HepG2 (cell line): ENCODE measurements around the gene NGEF. TPM values are rescaled to one million over a fixed set of nuclear protein-coding genes. Genes with fewer than 3 reads are reported as not detected.

ENCODE experiments used
- ATAC-seq: fragments of 200-7000 bp; cut with Tn5 transposase; 3 replicates; pipeline ENCODE4 v1.9.1; 2020; ENCODE audit warnings: mild to moderate bottlenecking, moderate library complexity
- BruUV-seq: library from RNA; stranded (reverse); fragments of 400-500 nt; replicated peaks from 2 replicates; lab custom pipeline; 2021; lab: Mats Ljungman, UMichigan
- CTCF ChIA-PET: fragments of 300-600 bp; formaldehyde crosslinking; extraction: SDS; loops from one replicate; lab custom pipeline; 2021; ENCODE audit warnings: low total read pairs, inconsistent platforms, low intra/inter-chr PET ratio; lab: Yijun Ruan, JAX
- POLR2A ChIA-PET: fragments of 350-600 bp; sonication (Branson Sonifier 250); formaldehyde crosslinking; loops from one replicate; lab custom pipeline; 2020; ENCODE audit warnings: antibody characterized with exemption, inconsistent platforms; lab: Yijun Ruan, JAX
- DNase-seq: peaks from one replicate; pipeline ENCODE4 v3.0.0-alpha.2; 2015; ENCODE audit warnings: low spot score
- FAIRE-seq: peaks from 3 replicates; lab custom pipeline; 2011; peaks lifted over from hg19 to GRCh38; lab: Jason Lieb, UNC
- H2AFZ ChIP-seq: one replicate; pipeline ENCODE4 v1.6.1; 2011; ENCODE audit warnings: low read length, inconsistent platforms
- H3K27ac ChIP-seq: fragments of 300-600 bp; 3 replicates; pipeline ENCODE4 v1.8.0; 2011; ENCODE audit warnings: mixed run types, mild to moderate bottlenecking, mixed read lengths, low read length, inconsistent platforms; ENCODE audit not compliant: insufficient read depth; ENCODE audit errors: extremely low read length
- H3K27me3 ChIP-seq, 2 experiments: fragments of 200-600 bp in 1 of 2; 2 replicates in 1 of 2; 3 replicates in 1 of 2; pipeline versions ENCODE4 v1.6.0 to v1.8.0; 2011; ENCODE audit warnings: low read length in 2 of 2, mild to moderate bottlenecking in 2 of 2, moderate library complexity in 2 of 2, inconsistent platforms in 1 of 2; ENCODE audit not compliant: insufficient read depth in 2 of 2, control insufficient read depth in 1 of 2
- H3K36me3 ChIP-seq, 2 experiments: fragments of 200-600 bp in 1 of 2; replicated peaks in 1 of 2; 2 replicates in 1 of 2; 3 replicates in 1 of 2; pipeline versions ENCODE4 v1.5.1 to v1.8.0; 2011; ENCODE audit warnings: low read length in 2 of 2, inconsistent platforms in 1 of 2; ENCODE audit not compliant: insufficient read depth in 2 of 2, control insufficient read depth in 1 of 2
- H3K4me1 ChIP-seq: 2 replicates; pipeline ENCODE4 v1.5.1; 2012; ENCODE audit warnings: low read length, inconsistent platforms; ENCODE audit not compliant: insufficient read depth
- H3K4me2 ChIP-seq: 2 replicates; pipeline ENCODE4 v1.6.0; 2011; ENCODE audit warnings: low read depth, low read length, inconsistent platforms
- H3K4me3 ChIP-seq, 3 experiments: fragments of 200-600 bp in 1 of 3; sonication (generic), shearing (Covaris generic) in 1 of 3; replicated peaks in 1 of 3; 2 replicates each; pipeline ENCODE4 v1.5.1; 2011 to 2016; ENCODE audit warnings: low read length in 3 of 3, inconsistent platforms in 2 of 3, low read depth in 2 of 3, mild to moderate bottlenecking in 2 of 3, control low read depth in 1 of 3, mixed read lengths in 1 of 3; ENCODE audit not compliant: insufficient read depth in 1 of 3
- H3K79me2 ChIP-seq: one replicate; pipeline ENCODE4 v1.6.1; 2011; ENCODE audit warnings: low read length, inconsistent platforms; ENCODE audit not compliant: insufficient read depth
- H3K9ac ChIP-seq: 2 replicates; pipeline ENCODE4 v1.6.0; 2011; ENCODE audit warnings: mild to moderate bottlenecking, low read depth, low read length, inconsistent platforms; ENCODE audit not compliant: insufficient read depth
- H3K9me3 ChIP-seq: 2 replicates; pipeline ENCODE4 v1.5.1; 2012; ENCODE audit warnings: mild to moderate bottlenecking, low read length
- H4K20me1 ChIP-seq: 2 replicates; pipeline ENCODE4 v1.6.0; 2011; ENCODE audit warnings: inconsistent platforms, mild to moderate bottlenecking, low read length, moderate library complexity; ENCODE audit not compliant: insufficient read depth
- AHDC1 ChIP-seq: sonication (generic); formaldehyde crosslinking; IDR thresholded peaks from 2 replicates; pipeline ENCODE4 v1.5.1; 2020; ENCODE audit warnings: mild to moderate bottlenecking, missing genetic modification reagents, borderline replicate concordance
- ARNTL ChIP-seq: sonication (generic); formaldehyde crosslinking; IDR thresholded peaks from 2 replicates; pipeline ENCODE4 v1.4.0; 2020; ENCODE audit warnings: mild to moderate bottlenecking, missing genetic modification reagents
- ETV5 ChIP-seq: IDR thresholded peaks from 2 replicates; pipeline ENCODE4 v1.6.1; 2018; ENCODE audit warnings: missing biosample characterization, missing genetic modification reagents, inconsistent platforms, borderline replicate concordance
- FLYWCH1 ChIP-seq: sonication (generic); formaldehyde crosslinking; IDR thresholded peaks from 2 replicates; pipeline ENCODE4 v1.8.1; 2023; ENCODE audit warnings: mild to moderate bottlenecking, missing genetic modification reagents
- HNRNPH1 ChIP-seq: fragments of 200-400 bp; formaldehyde crosslinking; optimal IDR thresholded peaks from 2 replicates; pipeline ENCODE3; 2017; ENCODE audit warnings: mild to moderate bottlenecking, low read depth, low read length
- JDP2 ChIP-seq: sonication (generic); formaldehyde crosslinking; IDR thresholded peaks from 2 replicates; pipeline ENCODE4 v1.8.1; 2022; ENCODE audit warnings: missing genetic modification reagents, borderline replicate concordance
- JUND ChIP-seq: sonication (generic); formaldehyde crosslinking; IDR thresholded peaks from 2 replicates; pipeline ENCODE4 v1.8.0; 2022; ENCODE audit warnings: mild to moderate bottlenecking, missing genetic modification reagents
- MLLT10 ChIP-seq: sonication (generic); formaldehyde crosslinking; IDR thresholded peaks from 2 replicates; pipeline ENCODE4 v1.4.0; 2020; ENCODE audit warnings: missing genetic modification reagents
- POLR2A ChIP-seq, 2 experiments: IDR thresholded peaks; 2 replicates each; pipeline ENCODE4 v1.6.1; 2011; ENCODE audit warnings: low read depth in 2 of 2, low read length in 2 of 2, mild to moderate bottlenecking in 1 of 2, moderate library complexity in 1 of 2; ENCODE audit not compliant: insufficient read depth in 1 of 2
- PRDM15 ChIP-seq: sonication (generic); formaldehyde crosslinking; IDR thresholded peaks from 2 replicates; pipeline ENCODE4 v1.4.0; 2020; ENCODE audit warnings: missing genetic modification reagents
- PRPF4 ChIP-seq: fragments of 200-400 bp; formaldehyde crosslinking; IDR thresholded peaks from 2 replicates; pipeline ENCODE4 v1.6.1; 2016; ENCODE audit warnings: low read length, low read depth; ENCODE audit not compliant: poor library complexity, severe bottlenecking
- RORA ChIP-seq: sonication (generic); formaldehyde crosslinking; IDR thresholded peaks from 2 replicates; pipeline ENCODE4 v1.5.0; 2020; ENCODE audit warnings: mild to moderate bottlenecking, missing genetic modification reagents, moderate library complexity
- ZNF446 ChIP-seq: sonication (generic); formaldehyde crosslinking; IDR thresholded peaks from 2 replicates; pipeline ENCODE4 v1.5.0; 2020; ENCODE audit warnings: mild to moderate bottlenecking, missing genetic modification reagents
- ZNF746 ChIP-seq: sonication (generic); formaldehyde crosslinking; IDR thresholded peaks from 2 replicates; pipeline ENCODE4 v1.8.0; 2022; ENCODE audit warnings: mild to moderate bottlenecking, missing genetic modification reagents
- ZNF790 ChIP-seq: sonication (generic); formaldehyde crosslinking; IDR thresholded peaks from 2 replicates; pipeline ENCODE4 v1.8.0; 2022; ENCODE audit warnings: missing genetic modification reagents, mild to moderate bottlenecking, borderline replicate concordance
- ZSCAN9 ChIP-seq: IDR thresholded peaks from 2 replicates; pipeline ENCODE4 v1.6.1; 2016; ENCODE audit warnings: borderline replicate concordance
- WGBS: methylation state at CpG from one replicate; pipeline ENCODE4 v1.1.6; 2017; ENCODE audit warnings: low lambda C conversion rate; 5-methylcytosine and 5-hydroxymethylcytosine counted together
- in situ Hi-C: cut with HindIII; loops from 2 replicates; pipeline ENCODE4 v1.10.0; 2017; ENCODE audit warnings: low pct_unique_long_range_greater_than_20kb; ENCODE audit not compliant: extremely low pct_ligation_motif_present
- intact Hi-C: fragments of 100-400 bp; cut with micrococcal nuclease; formaldehyde crosslinking; loops from one replicate; pipeline ENCODE4 v1.10.0; 2022; ENCODE audit not compliant: unreplicated experiment
- polyA plus RNA-seq, 8 experiments: library from polyadenylated mRNA; depleted of rRNA in 3 of 8; stranded (reverse) in 7 of 8; unstranded in 1 of 8; fragments of >200 nt; fragmentation: Illumina TruSeq in 4 of 8; extraction: Trizol in 4 of 8; gene quantifications; 2 replicates each; pipeline versions ENCODE4 v1.2.1 to v1.2.3, GENCODE V29; 2011 to 2016; ENCODE audit warnings: low read depth in 4 of 8, missing spikeins in 1 of 8, mixed read lengths in 1 of 8; ENCODE audit not compliant: insufficient read depth in 1 of 8
- total RNA-seq, 5 experiments: library from RNA; depleted of rRNA; stranded (reverse); fragments of >200 nt; fragmentation: Illumina TruSeq; extraction: Trizol; gene quantifications; 2 replicates each; pipeline ENCODE4 v1.2.3, GENCODE V29; 2016; ENCODE audit warnings: low read depth in 1 of 5

The NGEF gene
- total and polyA plus RNA-seq, 2 of the 13 experiments (the other 11 are each of a cell fraction or from before 2014, with no cell fraction given), result 14.4 to 36.9 TPM

- CTCF ChIA-PET, result no interaction called here
- H4K20me1 ChIP-seq, result no peaks in the 10 kb centered on the region
- no TSS peak for BruUV-seq
- no peak overlapping the region for H3K4me2 ChIP-seq
- peaks cover 21% of the 10 kb centered on the region for H3K9me3 ChIP-seq
- DNase-seq (no peak), ATAC-seq (no peak), FAIRE-seq (no peak)
- intact Hi-C loops, result no loop called here
- H3K4me3 ChIP-seq, result no peak overlapping the region
- no peak overlapping the region for H2AFZ ChIP-seq
- no peaks in the 10 kb centered on the region; a peak in 1 of 5 replicates for H3K36me3 ChIP-seq
- no peak overlapping the region for H3K9ac ChIP-seq
- peaks cover 7% of the 10 kb centered on the region for H3K4me1 ChIP-seq
- WGBS, result 97% methylated on average over 6 of the region's 6 CpGs
- H3K27me3 ChIP-seq, result no peaks in the 10 kb centered on the region
- POLR2A ChIA-PET, result no interaction called here
- H3K27ac ChIP-seq, result no peak overlapping the region
- H3K79me2 ChIP-seq, result no peaks in the 10 kb centered on the region
- in situ Hi-C loops, result no loop called here
- TF ChIP-seq FLYWCH1 (CRISPR knock-in tag) (no peak), ZNF790 (CRISPR knock-in tag) (no peak), ARNTL (CRISPR knock-in tag) (no peak), JDP2 (CRISPR knock-in tag) (no peak), JUND (CRISPR knock-in tag) (no peak), ZNF746 (CRISPR knock-in tag) (no peak), POLR2A (IDR thresholded peaks at IDR 0.05; ENCODE audit: insufficient read depth in 1 of 2, low read depth in 2 of 2, low read length in 2 of 2) (no peak), PRPF4 (no peak), RORA (CRISPR knock-in tag) (no peak), PRDM15 (no peak), ZSCAN9 (CRISPR knock-in tag) (no peak), ETV5 (no peak), ZNF446 (CRISPR knock-in tag) (no peak), HNRNPH1 (no peak), AHDC1 (CRISPR knock-in tag) (no peak), MLLT10 (CRISPR knock-in tag) (no peak)
Measured at GRCh38 chr2:232910376-232910775, 102.7 kb downstream of the NGEF start.
